Activated naive CD8-positive, alpha-beta T cell treated with anti-CD3 and anti-CD28 coated beads, Interleukin-2, amount 50 U/mL, for 16 hours (primary cell): ENCODE results near the gene MAGI2.

Experiments used
- DNase-seq: peaks from one replicate; pipeline ENCODE4 v3.0.0-alpha.2; 2020; ENCODE audit warnings: low read depth, low spot score

MAGI2 gene

DNA sequence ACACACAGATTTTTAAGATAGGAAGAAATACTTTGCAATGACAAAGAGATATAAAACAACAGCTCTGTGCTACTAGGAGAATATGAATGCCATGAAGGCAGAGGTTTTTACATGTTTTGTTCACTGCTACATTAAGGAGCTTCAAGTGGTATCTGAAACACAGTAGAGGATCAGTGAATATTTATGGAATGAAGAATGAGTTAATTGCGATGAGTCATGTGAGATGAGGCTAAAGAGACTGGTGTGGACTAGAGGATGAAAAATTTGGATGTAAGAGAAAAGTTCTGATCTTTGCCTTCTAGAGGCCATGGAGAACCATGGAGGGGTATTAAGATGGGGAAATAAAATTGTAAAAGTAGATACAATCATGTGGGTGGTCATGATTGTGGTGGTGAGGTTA, 1220.7 kb downstream of the MAGI2 start:
- no peak for DNase-seq

DNA sequence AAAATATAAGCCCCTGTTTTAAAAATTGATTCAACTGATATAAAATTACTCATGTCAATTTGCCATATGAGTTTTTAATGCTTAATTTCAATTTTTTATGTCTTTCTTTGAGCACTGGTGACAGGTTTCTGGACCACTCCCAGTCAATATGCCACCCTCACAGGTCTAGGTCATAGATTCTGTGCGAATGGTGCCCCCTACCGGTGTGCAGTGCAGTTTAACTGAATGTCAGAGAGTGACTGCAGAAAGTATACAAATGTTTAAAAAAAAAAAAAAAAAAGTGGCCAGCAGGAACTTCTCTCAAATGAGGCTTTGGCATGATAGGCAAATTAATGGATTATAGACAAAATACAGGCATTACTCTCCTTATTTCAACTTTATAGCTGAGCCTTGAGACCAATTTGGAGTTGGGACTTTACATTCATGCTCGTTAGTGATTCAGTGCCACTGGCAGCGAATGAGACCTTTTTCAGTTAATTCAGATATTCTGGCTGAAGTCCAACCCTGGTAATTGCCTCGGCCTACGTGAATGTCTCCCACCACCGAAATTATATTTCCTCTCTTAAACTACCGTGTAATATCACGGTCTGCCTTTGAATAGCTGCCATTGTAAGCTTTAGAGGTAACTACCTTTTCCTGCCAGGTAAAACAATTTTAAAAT, 1227.3 kb downstream of the MAGI2 start:
- DNase-seq: no peak

DNA sequence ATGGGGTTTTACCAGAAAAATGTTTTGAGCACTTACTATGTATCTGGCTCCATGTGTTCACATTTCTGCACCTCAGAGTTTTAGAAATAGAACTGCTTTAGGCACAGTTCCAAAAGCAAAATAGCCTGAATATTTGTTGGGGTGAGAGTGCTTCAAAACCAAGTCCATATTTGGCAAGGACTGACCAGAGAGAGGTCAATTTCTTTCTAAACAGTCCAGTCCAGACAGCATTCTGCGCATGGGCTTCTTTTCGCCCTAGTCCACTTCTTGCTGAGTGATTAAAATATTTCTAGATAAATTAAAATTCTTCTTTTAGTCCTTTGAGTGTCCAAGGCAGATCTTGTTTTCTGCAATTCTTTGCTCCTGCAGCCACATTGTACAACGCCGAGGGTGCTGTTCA, 1227.9 kb downstream of the MAGI2 start:
- no peak for DNase-seq

DNA sequence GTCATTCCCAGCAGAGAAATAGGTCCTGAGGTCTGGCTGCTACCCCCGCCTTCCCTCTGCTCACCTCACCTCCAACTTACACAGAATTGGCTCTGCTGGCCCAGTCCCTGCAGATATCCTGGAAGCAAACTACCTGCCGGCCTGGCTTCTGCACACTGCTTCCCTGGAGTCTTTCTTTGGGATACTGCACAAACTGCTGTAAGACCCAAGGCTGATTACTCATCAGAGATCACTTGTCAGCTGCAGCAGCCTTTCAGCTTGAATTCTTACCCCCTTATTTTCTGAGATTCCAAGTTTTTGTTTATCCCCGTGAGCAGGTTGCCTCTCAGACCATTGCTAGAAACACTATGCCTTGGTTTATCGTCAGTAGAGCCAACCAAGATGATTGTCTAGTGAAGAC, 1228.5 kb downstream of the MAGI2 start:
- no peak for DNase-seq

DNA sequence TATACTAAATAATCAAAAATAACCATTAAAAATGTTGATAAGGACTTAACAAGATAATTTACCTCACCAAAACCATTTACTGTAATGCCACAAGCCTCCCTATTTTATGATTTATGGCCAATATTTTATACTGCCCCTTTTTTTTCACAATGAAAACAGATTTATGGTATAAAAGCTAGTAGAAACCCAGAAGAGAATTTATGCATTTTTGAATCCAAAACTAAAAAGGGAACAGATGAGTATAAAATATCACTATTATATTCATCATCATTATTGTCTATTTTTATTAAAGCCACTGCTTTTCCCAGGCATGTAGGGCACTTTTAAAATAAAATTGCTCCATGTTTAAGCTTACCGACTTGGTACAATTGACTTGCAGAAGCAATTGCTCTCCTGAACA, 1229.9 kb downstream of the MAGI2 start:
- no peak for DNase-seq

DNA sequence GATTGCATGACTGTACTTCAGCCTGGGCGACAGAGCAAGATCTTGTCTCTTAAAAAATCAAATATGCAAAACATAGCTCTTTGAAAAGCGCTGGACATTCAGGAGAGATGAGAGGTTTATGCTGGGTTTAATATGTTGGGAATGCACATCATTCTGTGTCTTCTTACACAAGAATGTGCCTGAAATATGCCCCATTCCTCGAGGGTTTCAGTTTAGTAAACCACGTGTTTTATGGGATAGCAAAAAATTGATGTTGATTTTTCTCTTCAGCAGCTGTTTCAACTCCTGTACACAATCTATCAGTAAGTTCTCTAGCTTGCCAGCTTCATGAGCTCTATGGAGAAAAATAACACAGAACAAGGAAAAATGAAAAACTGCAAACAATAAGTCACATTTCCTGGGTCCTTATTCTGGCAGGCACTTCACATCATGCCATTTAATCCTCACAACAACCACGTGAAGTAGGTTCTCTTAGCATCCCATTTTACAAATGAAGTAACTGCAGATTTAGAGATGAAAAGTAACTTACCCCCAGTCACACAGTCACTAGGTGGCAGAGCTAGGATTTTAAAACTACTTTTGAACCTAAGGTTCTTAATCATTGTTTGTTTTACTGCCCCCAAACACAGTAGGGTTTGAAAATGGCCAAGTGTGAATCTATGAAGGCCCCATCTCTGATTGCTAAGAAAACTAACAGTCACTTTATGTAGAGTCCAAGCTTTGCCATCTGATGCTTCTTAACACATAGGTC, 1231.3 kb downstream of the MAGI2 start:
- DNase-seq: no peak

DNA sequence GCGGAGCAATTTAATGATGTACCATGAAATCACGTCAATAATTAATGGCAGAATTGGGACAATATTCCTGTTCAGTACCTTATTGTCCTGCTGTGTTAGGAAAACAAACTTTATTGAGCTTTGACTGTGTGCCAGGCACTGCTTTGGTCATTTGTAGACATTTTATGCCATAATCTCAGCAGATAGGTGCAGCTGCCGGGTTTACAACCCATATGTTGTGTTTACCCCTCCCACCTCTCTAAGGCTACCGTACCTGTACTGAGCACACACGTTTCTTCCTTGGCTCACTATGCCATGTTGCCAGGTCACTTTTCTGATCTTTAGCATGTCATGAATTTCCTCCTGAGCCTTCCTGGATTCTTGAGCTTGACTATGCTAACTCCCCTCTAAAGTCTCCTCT, 1232.7 kb downstream of the MAGI2 start:
- DNase-seq: no peak

DNA sequence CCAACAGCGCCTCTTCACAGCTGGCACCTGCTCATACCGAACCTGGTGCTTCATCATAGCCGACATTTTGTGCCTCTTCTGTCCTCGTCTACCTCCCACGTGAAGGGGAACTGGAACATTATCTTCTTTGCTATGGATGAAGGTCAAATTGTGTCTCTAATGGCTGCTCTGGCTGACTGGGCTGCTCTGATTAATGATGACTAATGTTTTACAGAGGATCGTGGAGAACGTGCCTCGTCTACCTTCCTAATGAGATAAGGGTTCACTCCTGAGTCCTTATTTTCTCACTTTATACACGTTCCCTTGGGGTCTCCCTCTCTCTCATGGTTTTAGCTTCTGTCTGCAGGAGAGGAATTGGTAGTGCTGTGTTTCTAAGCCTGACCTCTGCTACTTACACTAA, 1234.6 kb downstream of the MAGI2 start:
- no peak for DNase-seq

DNA sequence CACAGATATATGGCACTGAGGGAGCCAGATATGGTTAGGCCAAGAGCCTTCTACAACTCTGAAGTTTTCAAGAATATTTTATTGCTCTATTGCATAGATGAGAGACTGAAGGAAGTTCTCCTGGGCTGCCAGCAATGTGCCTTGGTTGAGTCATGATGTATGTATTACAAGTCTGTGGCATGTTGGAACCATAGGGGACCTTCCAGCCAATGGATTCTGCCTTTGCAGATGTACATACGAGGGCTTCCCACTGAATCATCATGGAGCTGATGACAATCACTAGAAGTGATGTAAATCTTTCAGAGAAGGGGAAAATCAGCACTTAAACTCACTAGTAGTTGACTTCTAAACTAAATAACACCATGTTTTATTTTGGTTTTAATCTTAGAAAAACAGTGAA, 1235.4 kb downstream of the MAGI2 start:
- no peak for DNase-seq

DNA sequence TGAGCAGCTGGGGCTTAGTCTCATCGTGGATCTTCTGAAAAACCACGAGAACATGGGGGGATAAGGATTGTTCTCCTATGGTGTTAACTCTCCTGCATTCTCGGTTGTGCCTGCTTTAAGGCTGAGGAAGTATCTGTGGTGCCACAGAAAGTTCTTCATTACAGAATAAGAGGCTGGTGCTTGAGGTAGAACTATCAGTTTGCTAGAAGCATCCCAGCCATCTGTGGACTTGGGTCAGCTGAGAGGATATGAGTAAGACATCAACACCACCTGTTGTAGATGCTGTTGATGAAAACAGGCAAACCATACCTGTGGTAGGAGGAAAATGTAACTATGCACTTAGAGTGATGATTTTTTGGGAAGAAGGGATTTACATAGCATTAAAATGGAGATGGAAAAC, 1238.3 kb downstream of the MAGI2 start:
- no peak for DNase-seq

DNA sequence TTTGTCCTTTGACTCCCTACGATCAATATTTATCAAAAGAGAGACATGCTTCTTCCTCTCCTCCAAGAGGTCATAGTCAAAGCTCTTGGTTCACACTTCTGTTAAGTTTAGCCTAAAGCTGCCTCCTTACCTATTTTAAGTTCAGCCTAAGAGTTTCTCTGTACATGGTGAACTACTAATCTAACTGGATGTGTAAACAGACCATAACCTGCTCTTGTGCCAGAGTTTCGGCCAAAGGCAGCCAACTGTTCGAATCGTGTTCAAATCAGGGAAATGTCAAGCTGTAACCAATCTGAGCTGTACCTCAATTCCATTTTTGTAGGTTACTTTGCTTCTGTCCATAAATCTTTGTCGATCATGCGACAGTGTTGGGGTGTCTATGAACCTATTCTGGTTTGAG, 1240.1 kb downstream of the MAGI2 start:
- no peak for DNase-seq

DNA sequence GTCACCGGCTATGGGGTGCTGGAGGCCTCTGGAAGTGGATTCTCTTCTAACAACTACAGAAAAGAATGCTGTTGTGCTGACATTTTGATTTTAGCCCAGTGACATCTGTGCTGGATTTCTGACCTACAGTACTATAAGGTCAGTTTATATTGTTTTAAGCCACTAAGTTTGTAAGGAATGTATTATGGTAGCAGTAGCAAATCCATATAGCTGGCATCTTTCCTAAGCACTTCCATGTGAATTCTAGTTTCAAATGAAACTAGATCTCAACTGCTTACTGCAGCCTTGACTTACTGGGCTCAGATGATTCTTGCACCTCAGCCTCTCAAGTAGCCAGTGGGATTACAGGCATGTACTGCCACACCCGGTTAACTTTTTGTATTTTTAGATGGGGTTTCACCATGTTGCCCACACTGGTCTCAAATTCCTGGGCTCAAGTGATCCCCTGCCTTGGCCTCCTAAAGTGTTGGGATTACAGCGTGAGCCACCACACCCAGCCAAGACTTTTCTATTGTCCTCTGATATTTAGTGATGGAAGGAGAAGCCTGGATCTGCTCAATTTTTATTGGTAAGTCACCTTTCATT, 1240.9 kb downstream of the MAGI2 start:
- no peak for DNase-seq

DNA sequence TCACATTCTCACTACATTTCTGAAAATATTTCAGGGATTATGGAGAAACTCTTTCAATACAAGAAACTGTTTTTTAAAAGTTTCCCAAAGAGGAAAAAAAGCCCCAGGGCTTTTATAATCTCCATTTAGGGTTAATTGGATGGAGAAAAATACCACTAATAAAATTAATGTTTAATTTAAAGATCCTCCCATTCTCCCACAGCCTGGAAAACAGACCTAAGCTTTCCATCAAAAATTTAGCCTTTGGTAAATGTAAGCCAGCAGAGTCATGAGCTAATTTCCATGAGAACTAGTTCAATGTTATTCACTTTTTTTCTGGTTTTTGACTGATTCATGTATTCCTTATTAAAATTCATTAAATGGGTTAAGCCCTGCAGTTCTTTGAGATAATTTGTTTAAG, 1246.2 kb downstream of the MAGI2 start:
- no peak for DNase-seq

DNA sequence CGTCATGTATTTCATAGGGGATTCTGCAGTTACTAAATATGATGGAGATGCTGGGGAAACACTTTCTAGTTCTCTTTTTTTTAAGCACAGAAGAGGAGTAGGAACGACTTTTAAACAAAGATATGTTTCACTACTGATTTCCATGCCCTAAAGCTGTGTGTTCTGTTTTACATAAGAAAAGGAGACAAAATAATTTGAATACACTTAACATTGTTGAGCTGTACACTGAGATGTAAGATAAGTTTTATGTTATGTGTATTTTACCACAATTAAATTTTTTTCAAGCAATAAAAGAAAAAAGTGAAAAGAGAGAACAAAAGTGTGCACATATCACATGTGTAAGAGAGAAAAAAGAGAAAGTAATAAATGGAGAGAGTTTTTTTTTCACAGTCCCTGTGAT, 1246.7 kb downstream of the MAGI2 start:
- DNase-seq: no peak

DNA sequence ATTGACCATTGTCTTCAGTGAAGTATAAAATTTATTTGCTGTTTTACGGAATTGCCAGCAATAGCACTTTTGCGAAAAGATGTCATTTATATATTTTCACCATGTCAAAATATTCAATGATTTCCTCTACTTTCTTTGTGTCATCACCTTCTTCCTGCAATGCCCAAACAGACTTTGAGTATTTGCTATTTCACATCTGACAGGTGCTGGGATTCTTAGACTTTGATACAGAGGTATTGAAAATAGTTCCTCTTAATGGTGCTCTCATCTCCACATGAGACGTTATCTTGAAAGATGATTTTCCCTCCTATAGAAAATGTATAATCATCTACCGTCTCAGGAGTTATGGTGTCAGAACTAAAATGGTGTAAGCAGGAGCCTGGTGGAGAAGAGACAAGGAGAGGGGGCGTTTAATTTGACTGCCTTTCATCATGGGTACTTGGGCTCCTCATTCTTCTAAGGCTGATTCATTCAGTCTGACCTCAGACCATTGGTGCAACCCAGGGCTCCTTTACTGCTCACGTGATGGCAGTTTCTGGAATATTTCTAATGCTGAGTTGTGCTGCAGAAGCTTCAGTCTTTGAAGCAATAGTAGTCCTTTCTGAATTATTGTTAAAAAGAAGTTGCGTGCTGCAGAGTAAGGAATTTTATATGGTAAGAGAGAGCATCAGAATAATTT, 1250.3 kb downstream of the MAGI2 start:
- DNase-seq: no peak

DNA sequence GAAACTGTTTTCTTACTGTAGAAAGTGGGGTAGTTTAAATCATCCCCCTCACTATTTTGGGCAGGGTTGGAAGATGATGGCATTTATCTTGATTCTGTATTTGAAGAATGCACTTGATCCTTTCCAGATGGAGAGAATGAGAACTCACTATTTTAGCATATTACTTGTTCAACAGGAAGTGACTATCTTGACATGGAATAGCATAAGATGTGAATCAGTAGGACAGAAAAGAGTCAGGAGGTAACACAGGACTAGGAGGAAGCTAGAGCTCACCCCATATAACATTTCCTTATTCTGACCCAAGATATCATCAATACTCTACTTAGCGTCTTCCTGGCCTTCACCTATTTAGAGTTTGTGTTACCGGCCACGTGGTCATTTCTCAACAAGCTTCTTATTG, 1254.7 kb downstream of the MAGI2 start:
- no peak for DNase-seq

DNA sequence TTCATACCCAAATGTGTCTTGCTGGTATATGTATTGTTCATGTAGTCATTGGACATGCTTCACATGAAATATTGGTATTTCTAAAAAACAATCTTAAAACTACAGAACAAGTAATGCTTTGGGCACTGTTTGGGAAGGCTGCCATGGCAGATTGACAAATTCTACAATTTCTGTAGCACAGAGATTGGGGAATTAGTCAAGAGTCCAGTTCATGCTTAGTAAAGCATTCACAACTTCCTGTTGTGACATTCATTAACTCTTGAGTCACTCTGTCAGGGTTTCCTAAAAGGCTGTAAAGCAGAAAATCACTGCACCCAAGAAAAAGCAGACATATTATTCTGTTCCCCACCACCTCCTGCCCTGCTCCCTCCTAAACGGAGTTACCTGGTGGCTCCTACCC, 1256.0 kb downstream of the MAGI2 start:
- no peak for DNase-seq

DNA sequence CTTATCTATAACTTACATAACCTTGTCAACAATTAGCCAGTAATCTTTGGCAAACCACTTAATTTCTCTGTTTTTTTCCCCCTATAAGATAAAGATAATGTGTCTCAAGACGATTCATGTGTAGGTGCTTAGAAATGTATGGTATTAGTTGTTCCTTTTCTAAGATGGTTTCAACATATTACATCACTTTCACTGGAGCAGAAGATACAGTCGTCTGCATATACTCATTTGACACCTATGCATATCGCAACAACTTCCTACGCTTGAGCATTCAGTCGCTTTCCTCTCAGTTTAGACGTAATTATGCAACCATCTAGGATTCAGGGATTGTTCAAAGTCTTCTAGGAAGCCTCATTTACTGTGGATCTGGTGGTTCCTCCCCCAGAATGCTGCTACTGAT, 1258.2 kb downstream of the MAGI2 start:
- no peak for DNase-seq

DNA sequence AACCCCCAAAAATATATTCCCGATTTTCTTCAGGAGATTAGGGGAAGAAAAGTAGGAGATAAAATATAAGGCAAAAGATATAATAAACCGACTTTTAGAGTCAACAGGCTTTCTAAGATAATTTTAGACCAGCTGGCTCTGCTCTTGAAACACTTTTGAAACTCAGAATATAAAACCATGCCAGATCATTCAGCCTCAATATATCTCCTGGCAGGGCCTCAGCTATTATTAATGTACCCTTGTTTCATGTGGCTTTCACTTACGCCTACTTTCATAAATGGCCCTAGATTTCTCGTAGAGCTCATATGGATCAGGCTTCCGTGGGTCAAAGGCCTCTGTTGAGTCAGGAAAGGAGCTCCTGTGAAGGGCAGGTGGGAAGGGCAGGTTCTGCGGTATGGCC, 1258.9 kb downstream of the MAGI2 start:
- DNase-seq: no peak

DNA sequence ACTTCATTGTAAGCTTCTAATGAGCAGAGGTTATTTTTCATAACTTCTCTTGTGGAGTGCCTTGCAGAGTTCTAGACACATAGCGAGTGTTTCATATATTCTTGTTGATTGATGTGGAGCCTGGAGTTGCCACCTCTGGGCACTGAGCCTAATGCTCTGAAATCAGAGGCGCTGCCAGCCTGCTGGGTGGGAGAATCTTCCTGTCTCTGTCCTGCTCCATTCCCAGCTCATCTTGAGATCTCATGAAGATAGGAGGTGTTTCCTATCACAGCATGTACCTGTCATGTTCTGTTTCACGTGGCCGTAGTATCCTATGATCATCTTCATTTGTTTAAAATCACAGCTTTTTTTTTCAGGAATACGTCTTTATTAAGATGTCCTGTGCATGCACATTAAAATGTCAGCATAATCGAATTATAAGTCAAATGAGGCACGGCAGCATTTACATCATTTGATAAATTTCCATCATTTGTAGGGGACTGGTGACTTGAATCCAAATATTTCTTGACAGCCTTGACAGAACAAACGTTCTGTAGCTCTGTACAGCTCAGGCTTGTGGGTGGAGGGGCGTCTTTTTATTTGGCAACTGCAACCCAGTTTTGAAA, 1261.9 kb downstream of the MAGI2 start:
- no peak for DNase-seq

DNA sequence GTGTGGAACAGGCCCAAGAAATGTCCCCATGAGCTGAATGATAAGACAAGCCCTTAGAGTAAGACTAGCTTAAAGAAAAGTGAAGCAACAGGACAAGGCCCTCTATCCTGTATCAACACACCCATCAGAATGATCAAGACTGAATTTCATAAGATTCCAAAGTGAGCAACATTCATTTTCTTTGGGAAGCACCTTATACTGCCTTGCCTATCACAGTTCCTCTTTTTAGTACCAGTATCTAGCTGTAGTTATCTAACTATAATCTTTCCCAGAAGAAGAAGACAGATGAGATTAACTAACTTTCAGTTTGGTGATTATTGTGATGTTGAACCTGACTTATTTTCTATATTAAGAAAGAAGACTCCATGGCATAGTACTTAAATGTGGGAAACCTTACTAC, 1263.7 kb downstream of the MAGI2 start:
- no peak for DNase-seq

DNA sequence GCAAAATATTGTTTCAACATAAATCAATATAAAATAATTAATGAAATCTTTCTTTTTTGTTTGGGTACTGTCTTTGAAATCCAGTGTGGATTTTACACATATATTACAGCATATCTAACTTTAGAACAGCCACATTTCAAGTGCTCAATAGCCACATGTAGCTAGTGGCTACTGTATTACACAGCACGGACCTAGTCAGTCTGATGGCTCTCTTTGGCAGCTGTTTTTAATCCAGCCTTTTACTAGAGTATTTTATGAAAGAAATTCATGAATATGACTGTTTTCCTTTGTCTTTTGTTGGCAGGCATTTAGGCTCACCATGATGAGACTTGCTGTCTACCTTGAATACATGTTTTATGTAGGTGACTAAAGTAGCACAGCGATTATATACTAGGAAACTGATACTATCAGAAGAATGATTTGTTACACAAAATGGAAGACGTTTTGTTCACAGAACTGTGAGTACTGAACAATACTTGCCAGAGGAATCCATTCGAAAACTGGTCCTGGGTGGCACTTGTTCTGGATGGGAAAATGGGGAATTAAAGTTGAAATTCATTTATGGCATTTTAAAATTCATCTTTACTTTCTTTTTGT, 1268.2 kb downstream of the MAGI2 start:
- no peak for DNase-seq
